ENCODE measurements around the gene LINGO4. TPM values are rescaled to one million over a fixed set of nuclear protein-coding genes. Genes with fewer than 3 reads are reported as not detected.

LINGO4 gene
- total RNA-seq, 1 donor from 2014 or later: not detected

- Mint-ChIP-seq H3K27me3 (ENCODE audit: unreplicated experiment) (peaks cover 2% of the 10 kb centered on the region), H3K4me1 (ENCODE audit: low read depth, unreplicated experiment) (no peaks in the 10 kb centered on the region)
These were observed 46.7 kb upstream of the LINGO4 start for GRCh38 chr1:151851886-151852285.

GRCh38 chr1:151849871-151850270, 44.7 kb upstream of the LINGO4 start:
- no peak overlapping the region for H3K27ac Mint-ChIP-seq (ENCODE audit: unreplicated experiment)
- no peaks in the 10 kb centered on the region for H3K36me3 Mint-ChIP-seq (ENCODE audit: unreplicated experiment)
- H3K4me1 Mint-ChIP-seq (ENCODE audit: low read depth, unreplicated experiment): no peaks in the 10 kb centered on the region
- no peaks in the 10 kb centered on the region for H3K9me3 Mint-ChIP-seq (ENCODE audit: unreplicated experiment)
- TF ChIP-seq CTCF (IDR thresholded peaks at IDR 0.05; ENCODE audit: partially characterized antibody, unreplicated experiment): no peak
- H3K4me3 Mint-ChIP-seq (ENCODE audit: unreplicated experiment): no peak overlapping the region
- peaks cover 7% of the 10 kb centered on the region for H3K27me3 Mint-ChIP-seq (ENCODE audit: unreplicated experiment)
- DNase-seq: no peak

More at GRCh38 chr1:151851886-151852285, 46.7 kb upstream of the LINGO4 start:
- Mint-ChIP-seq H3K36me3 (ENCODE audit: unreplicated experiment) (no peaks in the 10 kb centered on the region), H3K27ac (ENCODE audit: unreplicated experiment) (no peak overlapping the region), H3K4me3 (ENCODE audit: unreplicated experiment) (no peak overlapping the region), H3K9me3 (ENCODE audit: unreplicated experiment) (no peaks in the 10 kb centered on the region)
- DNase-seq: no peak
- no peak for TF ChIP-seq CTCF (IDR thresholded peaks at IDR 0.05; ENCODE audit: partially characterized antibody, unreplicated experiment)

GRCh38 chr1:151849126-151849525, 43.9 kb upstream of the LINGO4 start:
- TF ChIP-seq CTCF (IDR thresholded peaks at IDR 0.05; ENCODE audit: partially characterized antibody, unreplicated experiment): no peak
- H3K4me3 Mint-ChIP-seq (ENCODE audit: unreplicated experiment): no peak overlapping the region
- no peak for DNase-seq
- H3K27ac Mint-ChIP-seq (ENCODE audit: unreplicated experiment): no peak overlapping the region
- peaks cover 9% of the 10 kb centered on the region for H3K27me3 Mint-ChIP-seq (ENCODE audit: unreplicated experiment)
- H3K4me1 Mint-ChIP-seq (ENCODE audit: low read depth, unreplicated experiment): no peaks in the 10 kb centered on the region
- no peaks in the 10 kb centered on the region for H3K36me3 Mint-ChIP-seq (ENCODE audit: unreplicated experiment)
- H3K9me3 Mint-ChIP-seq (ENCODE audit: unreplicated experiment): no peaks in the 10 kb centered on the region

- H3K4me1 Mint-ChIP-seq (ENCODE audit: low read depth, unreplicated experiment): no peaks in the 10 kb centered on the region
- TF ChIP-seq CTCF (IDR thresholded peaks at IDR 0.05; ENCODE audit: partially characterized antibody, unreplicated experiment): no peak
These were observed 42.8 kb upstream of the LINGO4 start for GRCh38 chr1:151847867-151848596.

GRCh38 chr1:151846686-151847237, 41.5 kb upstream of the LINGO4 start:
- Mint-ChIP-seq H3K27ac (ENCODE audit: unreplicated experiment) (no peak overlapping the region), H3K4me1 (ENCODE audit: low read depth, unreplicated experiment) (no peaks in the 10 kb centered on the region), H3K36me3 (ENCODE audit: unreplicated experiment) (no peaks in the 10 kb centered on the region), H3K4me3 (ENCODE audit: unreplicated experiment) (no peak overlapping the region), H3K27me3 (ENCODE audit: unreplicated experiment) (peaks cover 8% of the 10 kb centered on the region), H3K9me3 (ENCODE audit: unreplicated experiment) (no peaks in the 10 kb centered on the region)
- no peak for DNase-seq
- TF ChIP-seq CTCF (IDR thresholded peaks at IDR 0.05; ENCODE audit: partially characterized antibody, unreplicated experiment): no peak

More at GRCh38 chr1:151847867-151848596, 42.8 kb upstream of the LINGO4 start:
- Mint-ChIP-seq H3K27me3 (ENCODE audit: unreplicated experiment) (peaks cover 9% of the 10 kb centered on the region), H3K9me3 (ENCODE audit: unreplicated experiment) (no peaks in the 10 kb centered on the region), H3K27ac (ENCODE audit: unreplicated experiment) (no peak overlapping the region), H3K4me3 (ENCODE audit: unreplicated experiment) (no peak overlapping the region), H3K36me3 (ENCODE audit: unreplicated experiment) (no peaks in the 10 kb centered on the region)
- no peak for DNase-seq

Measured in glutamatergic neuron (in vitro differentiated cells).